Activated CD4-positive, CD25-positive, alpha-beta regulatory T cell treated with anti-CD3 and anti-CD28 coated beads, Interleukin-2, amount 50 U/mL, for 24 hours (primary cell): ENCODE data around the gene AGBL1.

ENCODE experiments used
- ATAC-seq, 2 donors: fragments of 150-1000 bp; cut with Tn5 transposase; one replicate each; pipeline ENCODE4 v1.10.0; 2021; ENCODE audit warnings: mild to moderate bottlenecking in 1 of 2, moderate library complexity in 1 of 2

The AGBL1 gene

GRCh38 chr15:86903642-86904421, 824.2 kb downstream of the AGBL1 start:
- ATAC-seq = no peak

- no peak for ATAC-seq
Measured at GRCh38 chr15:86905625-86906256, 826.1 kb downstream of the AGBL1 start.

GRCh38 chr15:86906376-86906775, 826.7 kb downstream of the AGBL1 start:
- ATAC-seq = no peak

GRCh38 chr15:86911022-86911421, 831.4 kb downstream of the AGBL1 start:
- ATAC-seq = no peak

GRCh38 chr15:86912661-86913060, 833.0 kb downstream of the AGBL1 start:
- no peak for ATAC-seq

GRCh38 chr15:86915811-86916331, 836.2 kb downstream of the AGBL1 start:
- no peak for ATAC-seq

GRCh38 chr15:86916671-86917360, 837.1 kb downstream of the AGBL1 start:
- no peak for ATAC-seq

GRCh38 chr15:86917361-86917671, 837.6 kb downstream of the AGBL1 start:
- ATAC-seq = no peak

- no peak for ATAC-seq
Measured at GRCh38 chr15:86919581-86919980, 839.9 kb downstream of the AGBL1 start.

GRCh38 chr15:86929461-86929860, 849.8 kb downstream of the AGBL1 start:
- no peak for ATAC-seq

- ATAC-seq = no peak
Measured at GRCh38 chr15:86932456-86932855, 852.8 kb downstream of the AGBL1 start.

- ATAC-seq = no peak
Measured at GRCh38 chr15:86935841-86936240, 856.2 kb downstream of the AGBL1 start.

- ATAC-seq = no peak
Measured at GRCh38 chr15:86942285-86942684, 862.6 kb downstream of the AGBL1 start.

- no peak for ATAC-seq
Measured at GRCh38 chr15:86948719-86949118, 869.0 kb downstream of the AGBL1 start.

GRCh38 chr15:86959254-86959653, 879.6 kb downstream of the AGBL1 start:
- ATAC-seq = no peak

GRCh38 chr15:86961669-86962068, 882.0 kb downstream of the AGBL1 start:
- ATAC-seq = no peak

GRCh38 chr15:86964271-86964670, 884.6 kb downstream of the AGBL1 start:
- no peak for ATAC-seq

- no peak for ATAC-seq
Measured at GRCh38 chr15:86968244-86968643, 888.6 kb downstream of the AGBL1 start.

- ATAC-seq = no peak
Measured at GRCh38 chr15:86969364-86969763, 889.7 kb downstream of the AGBL1 start.

- ATAC-seq = no peak
Measured at GRCh38 chr15:86973284-86973844, 893.7 kb downstream of the AGBL1 start.

- ATAC-seq = no peak
Measured at GRCh38 chr15:86988033-86988432, 908.4 kb downstream of the AGBL1 start.

GRCh38 chr15:87021751-87022150, 942.1 kb downstream of the AGBL1 start:
- ATAC-seq = no peak

GRCh38 chr15:87031540-87032230, 952.0 kb downstream of the AGBL1 start:
- no peak for ATAC-seq
